Endothelial cell of umbilical vein (primary cell): Measurements from ENCODE around the gene FAM222B. TPM values are rescaled to one million over a fixed set of nuclear protein-coding genes. Genes with fewer than 3 reads are reported as not detected.

ENCODE experiments used
- BruUV-seq: library from RNA; stranded (reverse); fragments of 400-500 nt; replicated peaks from 2 replicates; lab custom pipeline; 2021; lab: Mats Ljungman, UMichigan
- CTCF ChIA-PET: fragments of 300-600, 350-600 bp; sonication (Branson Sonifier 250); formaldehyde crosslinking; loops from one replicate; lab custom pipeline; 2021; ENCODE audit warnings: antibody characterized with exemption, inconsistent platforms; lab: Charles Lee
- POLR2A ChIA-PET: fragments of 300-600, 350-600 bp; sonication (Branson Sonifier 250); formaldehyde crosslinking; loops from one replicate; lab custom pipeline; 2021; ENCODE audit warnings: antibody characterized with exemption, inconsistent platforms; lab: Charles Lee
- DNase-seq: peaks from one replicate; pipeline ENCODE4 v3.0.0-alpha.2; 2011; ENCODE audit warnings: low read depth, low spot score
- FAIRE-seq: peaks from 2 replicates; lab custom pipeline; 2011; peaks lifted over from hg19 to GRCh38; lab: Jason Lieb, UNC
- H2AFZ ChIP-seq: 2 replicates; pipeline ENCODE4 v1.6.0; 2012; ENCODE audit warnings: low read depth, low read length, control low read depth, inconsistent platforms
- H3K27ac ChIP-seq: 2 replicates; pipeline ENCODE4 v1.5.1; 2011; ENCODE audit warnings: low read depth, mild to moderate bottlenecking, control low read depth, low read length, moderate library complexity; ENCODE audit not compliant: insufficient read depth
- H3K27me3 ChIP-seq, 2 experiments: 2 replicates each; pipeline versions ENCODE4 v1.6.0 to v1.6.1; 2011; ENCODE audit warnings: low read length in 2 of 2, mixed read lengths in 1 of 2; ENCODE audit not compliant: control insufficient read depth in 2 of 2, insufficient read depth in 2 of 2
- H3K36me3 ChIP-seq, 2 experiments: 2 replicates in 1 of 2; 3 replicates in 1 of 2; pipeline ENCODE4 v1.5.1; 2011; ENCODE audit warnings: low read length in 2 of 2, mild to moderate bottlenecking in 1 of 2, moderate library complexity in 1 of 2; ENCODE audit not compliant: control insufficient read depth in 2 of 2, insufficient read depth in 2 of 2; ENCODE audit errors: extremely low read depth in 1 of 2
- H3K4me1 ChIP-seq: 3 replicates; pipeline ENCODE4 v1.5.1; 2011; ENCODE audit warnings: mild to moderate bottlenecking, low read length; ENCODE audit not compliant: control insufficient read depth, insufficient read depth; ENCODE audit errors: extremely low read depth
- H3K4me2 ChIP-seq: 2 replicates; pipeline ENCODE4 v1.6.1; 2011; ENCODE audit warnings: low read length, control low read depth, mixed read lengths; ENCODE audit not compliant: insufficient read depth
- H3K4me3 ChIP-seq, 3 experiments: fragments of 200-600 bp in 1 of 3; sonication (generic), shearing (Covaris generic) in 1 of 3; replicated peaks in 1 of 3; 2 replicates each; pipeline ENCODE4 v1.5.1; 2011 to 2016; ENCODE audit warnings: control low read depth in 3 of 3, low read length in 3 of 3, mild to moderate bottlenecking in 2 of 3, inconsistent platforms in 1 of 3, low read depth in 1 of 3, moderate library complexity in 1 of 3; ENCODE audit not compliant: insufficient read depth in 1 of 3
- H3K79me2 ChIP-seq: 2 replicates; pipeline ENCODE4 v1.6.0; 2012; ENCODE audit warnings: low read length, inconsistent platforms; ENCODE audit not compliant: control insufficient read depth, insufficient read depth
- H3K9ac ChIP-seq: replicated peaks from 2 replicates; pipeline ENCODE3; 2011; ENCODE audit warnings: low read length, control low read depth; ENCODE audit not compliant: insufficient read depth; ENCODE audit errors: extremely low read depth
- H3K9me1 ChIP-seq: replicated peaks from 3 replicates; pipeline ENCODE4 v1.6.0; 2011; ENCODE audit warnings: mild to moderate bottlenecking, low read length; ENCODE audit not compliant: control insufficient read depth, insufficient read depth; ENCODE audit errors: extremely low read depth
- H3K9me3 ChIP-seq: replicated peaks from 2 replicates; pipeline ENCODE4 v1.5.1; 2012; ENCODE audit warnings: low read length, inconsistent platforms; ENCODE audit not compliant: control insufficient read depth, insufficient read depth
- H4K20me1 ChIP-seq: replicated peaks from 2 replicates; pipeline ENCODE3; 2011; ENCODE audit warnings: mild to moderate bottlenecking, low read length; ENCODE audit not compliant: control insufficient read depth, insufficient read depth; ENCODE audit errors: extremely low read depth
- GATA2 ChIP-seq: IDR thresholded peaks from 2 replicates; pipeline ENCODE4 v1.7.0; 2011; ENCODE audit warnings: low read depth, mild to moderate bottlenecking, moderate library complexity, mixed read lengths, low read length; ENCODE audit not compliant: insufficient read length, insufficient read depth
- MAX ChIP-seq: IDR thresholded peaks from 2 replicates; pipeline ENCODE4 v1.6.1; 2011; ENCODE audit not compliant: insufficient read depth, insufficient read length
- POLR2A ChIP-seq: IDR thresholded peaks from 2 replicates; pipeline ENCODE4 v1.6.1; 2012; ENCODE audit warnings: low read depth, mild to moderate bottlenecking, control low read depth, low read length
- POLR2AphosphoS5 ChIP-seq: IDR thresholded peaks from 2 replicates; pipeline ENCODE4 v1.6.1; 2012; ENCODE audit warnings: low read depth, mild to moderate bottlenecking, control low read depth, low read length, moderate library complexity; ENCODE audit not compliant: insufficient read depth
- dilution Hi-C: fragments of 300-500 bp; cut with MboI; formaldehyde crosslinking; loops from one replicate; pipeline ENCODE4 v1.15.0; 2019; ENCODE audit warnings: low sequenced_read_pairs; ENCODE audit not compliant: extremely low pct_ligation_motif_present
- intact Hi-C: fragments of 100-400 bp; cut with micrococcal nuclease; formaldehyde crosslinking; loops from one replicate; pipeline ENCODE4 v1.10.0; 2022
- polyA plus RNA-seq, 4 experiments: library from polyadenylated mRNA; depleted of rRNA in 3 of 4; stranded (reverse) in 3 of 4; unstranded in 1 of 4; fragments of >200 nt; gene quantifications; 2 replicates each; pipeline versions ENCODE4 v1.2.1 to v1.2.3, GENCODE V29; 2011 to 2012; ENCODE audit warnings: missing spikeins in 1 of 4
- total RNA-seq: library from RNA; stranded (reverse); gene quantifications from 2 replicates; pipeline ENCODE4 v1.2.3, GENCODE V29; 2021

The FAM222B gene
- total and polyA plus RNA-seq, 2 donors (not counting 3 experiments of a cell fraction or from before 2014, with no cell fraction given): 21.1 to 30.6 TPM

DNA sequence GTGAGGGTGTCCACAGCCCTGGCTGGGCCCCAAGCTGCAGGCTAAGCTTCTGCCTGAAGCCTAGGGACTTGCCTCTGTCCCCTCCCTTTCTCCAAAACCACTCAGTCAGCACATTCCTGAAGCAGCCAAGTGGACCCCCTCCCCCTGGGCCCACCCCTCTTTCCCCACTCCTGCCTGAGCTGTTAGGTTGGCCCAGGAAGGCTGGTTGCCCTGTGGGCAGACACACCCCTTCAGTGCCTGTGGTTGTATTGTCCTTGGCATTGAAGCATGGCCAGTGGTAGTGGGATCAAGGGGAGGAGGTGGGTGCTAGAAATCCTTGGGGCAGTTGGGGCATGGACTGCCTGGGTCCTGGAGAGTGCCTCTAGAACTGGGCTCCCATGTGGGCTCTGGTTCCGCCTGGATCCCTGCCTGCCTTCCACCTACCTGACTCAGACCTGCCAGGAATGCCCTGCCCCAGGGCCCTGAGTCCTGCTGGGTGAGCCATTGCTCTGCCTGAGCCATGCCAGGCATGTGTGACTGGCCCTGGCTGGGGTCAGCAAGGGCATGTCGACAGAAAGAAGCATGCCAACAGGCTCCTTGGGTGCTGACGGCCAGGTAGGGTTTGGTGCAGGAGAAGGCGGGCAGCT is 96.7 kb downstream of the FAM222B start:
- TF ChIP-seq GATA2 (no peak), MAX (no peak)
- Histone ChIP-seq H3K79me2 (peaks cover 31% of the 10 kb centered on the region), H4K20me1 (no peaks in the 10 kb centered on the region), H3K27me3 (no peaks in the 10 kb centered on the region), H3K4me2 (peak overlapping the region; percentile 84), H3K36me3 (peaks cover 4 to 20% of the 10 kb centered on the region in 2 experiments), H2AFZ (no peak overlapping the region), H3K4me1 (peaks cover 28% of the 10 kb centered on the region), H3K9me3 (no peaks in the 10 kb centered on the region), H3K9me1 (no peaks in the 10 kb centered on the region), H3K27ac (no peak overlapping the region), H3K4me3 (peak overlapping the region in 1 of 3 experiments; percentile 86), H3K9ac (no peak overlapping the region)
- dilution Hi-C loops (no loop called here), intact Hi-C loops (no loop called here)
- DNase-seq: no peak
- BruUV-seq: no TSS peak
- CTCF ChIA-PET: interaction anchor here (2.0 to 16.6 kb wide), 3 partner anchors 17 to 208 kb away, joined by 9 to 602 read pairs (median 15); partner anchors contain the start of genes NEK8 and TLCD1
- POLR2A ChIA-PET: interaction anchor here (0.6 to 6.3 kb wide), 2 partner anchors 19 to 102 kb away, joined by 7 to 45 read pairs; partner anchors contain the start of genes NEK8 and TLCD1
- FAIRE-seq: peak; percentile 33

GRCh38 chr17:28744972-28745785 is 97.4 kb downstream of the FAM222B start:
- Histone ChIP-seq H3K27me3 (no peaks in the 10 kb centered on the region), H4K20me1 (no peaks in the 10 kb centered on the region), H3K9ac (peak overlapping the region; percentile 91), H3K36me3 (peaks cover 4 to 20% of the 10 kb centered on the region in 2 experiments), H3K4me3 (peak overlapping the region; percentile 77 to 94 (median 86)), H3K9me1 (no peaks in the 10 kb centered on the region), H3K4me1 (peaks cover 28% of the 10 kb centered on the region), H3K79me2 (peaks cover 31% of the 10 kb centered on the region), H3K9me3 (no peaks in the 10 kb centered on the region), H3K4me2 (peak overlapping the region; percentile 84), H3K27ac (peak overlapping the region; percentile 86), H2AFZ (peak overlapping the region; percentile 1)
- FAIRE-seq (peak; percentile 90), DNase-seq (peak; percentile 72)
- TF ChIP-seq GATA2: no peak
- peak; percentile 42 for TF ChIP-seq POLR2AphosphoS5
- peak; percentile 64 for TF ChIP-seq POLR2A
- BruUV-seq: no TSS peak
- intact Hi-C loops: no loop called here
- dilution Hi-C loops: no loop called here
- ChIA-PET CTCF (interaction anchor here (2.0 to 16.6 kb wide), 3 partner anchors 16 to 208 kb away, joined by 9 to 602 read pairs (median 15); partner anchors contain the start of genes NEK8 and TLCD1), POLR2A (interaction anchor here (0.6 to 6.3 kb wide), 5 partner anchors 16 to 101 kb away, joined by 3 to 45 read pairs (median 7); partner anchors contain the start of genes NEK8, RPL23A and TLCD1)
